BJ (cell line): ENCODE measurements around the gene SLC12A1. TPM values are rescaled to one million over a fixed set of nuclear protein-coding genes. Genes with fewer than 3 reads are reported as not detected.

Experiments used
- CTCF ChIA-PET: fragments of 350-600 bp; formaldehyde crosslinking; extraction: SDS; loops from one replicate; lab custom pipeline; 2021; ENCODE audit warnings: antibody characterized with exemption, inconsistent platforms; lab: Yijun Ruan, JAX
- POLR2A ChIA-PET: fragments of 300-600 bp; sonication (Branson Sonifier 250); formaldehyde crosslinking; extraction: SDS; loops from one replicate; lab custom pipeline; 2021; ENCODE audit warnings: antibody characterized with exemption; lab: Charles Lee
- DNase-seq: peaks from one replicate; pipeline ENCODE4 v3.0.0-alpha.2; 2011; ENCODE audit warnings: low read depth
- H3K27me3 ChIP-seq: 2 replicates; pipeline ENCODE4 v1.6.0; 2011; ENCODE audit warnings: low read length; ENCODE audit not compliant: control insufficient read depth, insufficient read depth
- H3K36me3 ChIP-seq: 2 replicates; pipeline ENCODE4 v1.5.1; 2011; ENCODE audit warnings: low read length; ENCODE audit not compliant: control insufficient read depth, insufficient read depth
- H3K4me3 ChIP-seq: 2 replicates; pipeline ENCODE4 v1.5.1; 2011; ENCODE audit warnings: low read depth, mild to moderate bottlenecking, control low read depth, low read length
- polyA plus RNA-seq: library from polyadenylated mRNA; depleted of rRNA; stranded (reverse); fragments of >200 nt; gene quantifications from 2 replicates; pipeline ENCODE4 v1.2.3, GENCODE V29; 2011
- TF ChIP-seq, protein P1 (sequence below): IDR thresholded peaks from 2 replicates; pipeline ENCODE4 v1.5.1; 2011; ENCODE audit warnings: low read depth, mild to moderate bottlenecking, control low read depth, inconsistent platforms, low read length, moderate library complexity; ENCODE audit not compliant: insufficient read depth

The SLC12A1 gene
- polyA plus RNA-seq, 1 experiment = not detected

DNA sequence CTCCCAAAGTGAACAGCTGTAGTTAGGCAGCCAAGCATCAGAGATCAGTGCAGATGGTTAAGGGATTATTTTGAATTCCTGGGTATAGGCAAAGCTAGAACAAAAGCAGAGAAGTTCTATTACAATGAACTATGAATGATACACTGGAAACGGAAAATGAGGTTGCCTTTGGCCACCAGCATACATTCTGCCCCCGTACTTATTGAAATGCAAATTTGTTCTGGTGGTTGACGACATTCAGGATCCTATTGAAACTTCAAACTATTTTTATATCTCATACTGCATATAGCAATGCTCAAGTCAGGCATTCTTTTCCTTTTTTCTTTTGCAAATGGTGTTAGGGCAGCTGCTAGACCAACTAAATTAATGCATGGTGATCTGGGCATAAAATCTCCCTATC is 61.7 kb downstream of the SLC12A1 start:
- TF ChIP-seq, protein P1, sequence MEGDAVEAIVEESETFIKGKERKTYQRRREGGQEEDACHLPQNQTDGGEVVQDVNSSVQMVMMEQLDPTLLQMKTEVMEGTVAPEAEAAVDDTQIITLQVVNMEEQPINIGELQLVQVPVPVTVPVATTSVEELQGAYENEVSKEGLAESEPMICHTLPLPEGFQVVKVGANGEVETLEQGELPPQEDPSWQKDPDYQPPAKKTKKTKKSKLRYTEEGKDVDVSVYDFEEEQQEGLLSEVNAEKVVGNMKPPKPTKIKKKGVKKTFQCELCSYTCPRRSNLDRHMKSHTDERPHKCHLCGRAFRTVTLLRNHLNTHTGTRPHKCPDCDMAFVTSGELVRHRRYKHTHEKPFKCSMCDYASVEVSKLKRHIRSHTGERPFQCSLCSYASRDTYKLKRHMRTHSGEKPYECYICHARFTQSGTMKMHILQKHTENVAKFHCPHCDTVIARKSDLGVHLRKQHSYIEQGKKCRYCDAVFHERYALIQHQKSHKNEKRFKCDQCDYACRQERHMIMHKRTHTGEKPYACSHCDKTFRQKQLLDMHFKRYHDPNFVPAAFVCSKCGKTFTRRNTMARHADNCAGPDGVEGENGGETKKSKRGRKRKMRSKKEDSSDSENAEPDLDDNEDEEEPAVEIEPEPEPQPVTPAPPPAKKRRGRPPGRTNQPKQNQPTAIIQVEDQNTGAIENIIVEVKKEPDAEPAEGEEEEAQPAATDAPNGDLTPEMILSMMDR = no peak
- H3K4me3 ChIP-seq = no peak overlapping the region
- H3K36me3 ChIP-seq = no peaks in the 10 kb centered on the region
- CTCF ChIA-PET = interaction anchor here (2.0 kb wide), 1 partner anchor 17 kb away, joined by 7 read pairs; no protein-coding TSS in a partner anchor
- POLR2A ChIA-PET = no interaction called here
- DNase-seq = no peak
- 0 out of 2 replicates have a peak, but pooled peaks cover 1% of the 10 kb centered on the region for H3K27me3 ChIP-seq

- Histone ChIP-seq H3K27me3 (0 out of 2 replicates have a peak, but pooled peaks cover 1% of the 10 kb centered on the region), H3K4me3 (no peak overlapping the region), H3K36me3 (no peaks in the 10 kb centered on the region)
- DNase-seq = no peak
- CTCF ChIA-PET = interaction anchor here (0.6 kb wide), 1 partner anchor 1996 kb away, joined by 4 read pairs; no protein-coding TSS in a partner anchor
- TF ChIP-seq, protein P1 = no peak
- POLR2A ChIA-PET = no interaction called here
These were observed 66.9 kb downstream of the SLC12A1 start for GRCh38 chr15:48273049-48273448.

- TF ChIP-seq, protein P1 = no peak
- POLR2A ChIA-PET = no interaction called here
- Histone ChIP-seq H3K27me3 (0 out of 2 replicates have a peak, but pooled peaks cover 2% of the 10 kb centered on the region), H3K36me3 (no peaks in the 10 kb centered on the region), H3K4me3 (no peak overlapping the region)
- CTCF ChIA-PET = no interaction called here
- DNase-seq = no peak
These were observed 72.6 kb downstream of the SLC12A1 start for GRCh38 chr15:48278666-48279065.

DNA sequence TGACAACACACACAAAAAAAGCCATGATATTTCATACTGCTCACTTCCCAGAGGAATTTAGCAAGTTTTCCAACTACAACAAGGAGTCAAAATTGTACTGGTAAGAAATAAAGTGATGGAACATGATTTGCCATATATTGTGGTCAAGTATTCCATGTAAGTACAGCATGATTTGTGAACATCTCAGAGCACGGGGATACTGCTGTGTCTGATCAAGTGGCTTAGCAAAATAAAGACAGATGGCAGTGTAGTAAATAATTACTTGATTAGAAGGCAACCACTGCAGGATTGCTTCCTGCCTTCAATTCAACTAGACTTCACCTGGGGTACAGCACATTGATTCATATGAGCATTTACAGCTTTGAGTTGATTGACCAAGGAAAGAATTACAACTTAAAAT is 73.5 kb downstream of the SLC12A1 start:
- CTCF ChIA-PET = interaction anchor here (0.7 kb wide), 1 partner anchor 175 kb away, joined by 3 read pairs; no protein-coding TSS in a partner anchor
- 0 out of 2 replicates have a peak, but pooled peaks cover 2% of the 10 kb centered on the region for H3K27me3 ChIP-seq
- DNase-seq = no peak
- no peak overlapping the region for H3K4me3 ChIP-seq
- H3K36me3 ChIP-seq = no peaks in the 10 kb centered on the region
- TF ChIP-seq, protein P1 = no peak
- POLR2A ChIA-PET = no interaction called here

DNA sequence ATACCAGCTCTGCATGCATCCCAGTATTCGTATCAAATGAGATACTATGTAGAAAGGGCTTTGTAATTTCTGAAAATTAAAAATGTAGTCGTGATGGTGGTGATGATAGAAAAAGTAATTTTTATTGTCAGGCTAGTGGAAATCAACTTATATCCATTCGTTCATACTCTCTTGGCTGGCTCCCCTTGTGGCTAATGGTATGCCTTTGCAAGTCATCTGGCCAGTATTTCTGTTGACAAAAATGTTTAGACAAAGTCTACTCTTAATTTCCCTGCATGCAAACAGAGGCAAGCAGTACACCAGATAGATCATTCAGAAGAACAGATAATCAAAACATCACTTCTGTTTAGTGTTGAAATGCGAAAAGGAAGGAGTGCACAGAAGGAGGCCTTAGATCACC is 75.6 kb downstream of the SLC12A1 start:
- no peak overlapping the region for H3K4me3 ChIP-seq
- H3K36me3 ChIP-seq = no peaks in the 10 kb centered on the region
- TF ChIP-seq, protein P1 = no peak
- ChIA-PET CTCF (interaction anchor here (1.1 kb wide), 1 partner anchor 15 kb away, joined by 4 read pairs; no protein-coding TSS in a partner anchor), POLR2A (no interaction called here)
- H3K27me3 ChIP-seq = 0 out of 2 replicates have a peak, but pooled peaks cover 2% of the 10 kb centered on the region
- DNase-seq = no peak
